HG02623 (cell line): Measurements from ENCODE around the gene RPUSD1.
A peak's percentile ranks its signal among the peaks of the same experiment; 100 is the strongest.

ENCODE experiments used
- ATAC-seq: cut with Tn5 transposase; IDR thresholded peaks from one replicate; pipeline ENCODE4 v1.9.1; 2021; ENCODE audit warnings: moderate library complexity; ENCODE audit not compliant: unreplicated experiment

Gene RPUSD1

DNA sequence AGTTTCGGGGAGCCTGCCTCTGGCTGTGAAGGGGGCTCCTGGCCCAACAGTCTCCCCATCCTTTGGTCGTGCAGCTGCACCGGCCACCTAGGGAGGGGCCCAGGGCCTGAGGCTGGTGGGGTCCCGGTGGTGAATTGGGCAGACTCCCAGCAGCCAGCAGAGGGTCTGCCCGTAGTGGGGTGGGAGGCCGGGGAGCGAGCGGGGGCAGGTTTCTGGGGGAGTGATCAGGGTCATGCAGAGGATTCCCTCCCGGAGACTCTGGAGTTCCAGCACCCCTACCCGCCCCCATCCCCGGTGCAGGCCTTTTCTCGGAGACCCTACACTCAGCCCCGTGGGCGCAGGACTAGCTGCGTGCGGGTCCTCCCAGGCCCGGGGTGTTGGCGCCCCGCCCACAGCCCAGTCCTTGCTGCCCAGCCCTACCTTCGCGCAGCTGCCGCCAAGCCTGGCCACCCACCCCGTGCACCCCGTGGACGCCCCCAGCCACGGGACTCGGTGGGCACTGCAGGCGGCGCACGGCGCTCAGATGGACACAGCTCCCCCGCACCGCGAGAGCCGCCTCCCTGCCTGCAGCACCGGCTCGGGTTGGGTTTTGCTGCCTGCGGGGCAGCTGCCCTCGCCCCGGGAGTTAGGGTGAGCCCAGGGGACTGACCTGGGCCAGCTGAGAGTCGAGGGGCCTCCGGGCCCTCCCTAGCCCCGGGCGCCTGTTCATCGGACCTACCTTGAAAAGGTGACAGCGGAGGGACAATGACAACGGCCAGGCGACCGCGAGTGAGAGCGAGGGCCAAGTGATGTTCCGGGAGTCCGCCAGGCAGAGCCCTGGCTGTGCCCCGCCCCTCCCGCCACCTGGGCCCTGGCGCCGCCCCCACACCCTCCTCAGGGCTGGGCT is 12.0 kb upstream of the RPUSD1 start, which contains the start of gene GNG13:
Gene GNG13, minus strand, starts transcription at position 787 of the 886 bp plus-strand sequence. CDS start 1,657 bp downstream, outside the sequence.
- ATAC-seq, result no peak

DNA sequence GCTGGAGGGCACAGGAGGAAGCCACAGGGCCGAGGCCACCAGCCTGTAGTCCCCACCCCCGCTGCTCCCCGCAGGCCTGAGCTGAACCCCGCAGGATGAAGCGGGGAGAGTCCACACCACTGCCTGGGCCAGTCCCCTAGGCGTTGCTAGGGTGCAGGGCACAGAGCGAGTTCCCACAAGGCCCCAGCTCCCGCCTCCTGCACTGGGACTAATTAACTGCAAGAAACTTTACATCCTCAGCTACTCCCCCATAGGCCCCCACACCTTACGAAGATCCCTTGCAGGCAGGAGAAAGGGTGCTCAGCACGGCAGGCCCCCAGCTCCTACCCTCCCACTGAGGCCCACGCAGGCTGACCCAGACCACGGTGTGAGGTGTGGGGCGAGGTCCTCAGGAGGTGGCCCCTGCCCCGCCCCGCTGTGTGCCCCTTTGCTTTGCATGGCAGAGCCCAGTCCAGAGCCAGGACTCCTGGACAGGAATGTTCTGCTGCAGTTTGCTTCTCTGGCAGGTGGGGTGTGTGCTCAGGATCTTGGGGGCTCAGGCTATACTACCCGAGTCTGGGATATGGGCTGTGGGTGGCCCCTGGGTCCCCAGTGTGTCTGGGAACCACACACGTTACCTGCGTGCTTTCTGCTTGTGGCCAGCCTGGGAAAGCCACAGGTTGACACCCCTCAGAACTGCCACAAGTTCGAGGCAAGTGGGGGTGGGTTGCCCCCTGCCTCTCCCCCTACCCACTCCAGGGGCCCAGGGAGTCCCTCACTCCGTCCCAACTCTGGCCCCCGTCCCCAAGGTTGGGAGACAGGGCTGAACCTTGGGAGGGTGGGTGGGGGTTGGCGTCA is 11.1 kb upstream of the RPUSD1 start:
- no peak for ATAC-seq

GRCh38 chr16:798666-799065 is 10.5 kb upstream of the RPUSD1 start:
- no peak for ATAC-seq

- ATAC-seq, result no peak
These were observed 9.5 kb upstream of the RPUSD1 start for GRCh38 chr16:797686-798085.

DNA sequence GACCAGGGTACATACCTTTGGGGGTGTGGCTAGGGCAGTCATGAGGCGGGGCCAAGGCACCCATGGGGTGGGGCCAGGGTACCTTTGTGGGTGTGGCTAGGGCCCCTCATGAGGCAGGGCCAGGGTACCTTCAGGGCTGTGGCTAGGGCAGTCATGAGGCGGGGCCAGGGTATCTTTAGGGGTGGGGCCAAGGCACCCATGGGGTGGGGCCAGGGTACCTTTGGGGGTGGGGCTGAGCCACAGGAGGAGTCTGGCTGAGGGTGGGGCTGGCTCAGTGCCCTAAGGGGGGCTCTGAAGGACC is 8.9 kb upstream of the RPUSD1 start:
- ATAC-seq, result no peak

DNA sequence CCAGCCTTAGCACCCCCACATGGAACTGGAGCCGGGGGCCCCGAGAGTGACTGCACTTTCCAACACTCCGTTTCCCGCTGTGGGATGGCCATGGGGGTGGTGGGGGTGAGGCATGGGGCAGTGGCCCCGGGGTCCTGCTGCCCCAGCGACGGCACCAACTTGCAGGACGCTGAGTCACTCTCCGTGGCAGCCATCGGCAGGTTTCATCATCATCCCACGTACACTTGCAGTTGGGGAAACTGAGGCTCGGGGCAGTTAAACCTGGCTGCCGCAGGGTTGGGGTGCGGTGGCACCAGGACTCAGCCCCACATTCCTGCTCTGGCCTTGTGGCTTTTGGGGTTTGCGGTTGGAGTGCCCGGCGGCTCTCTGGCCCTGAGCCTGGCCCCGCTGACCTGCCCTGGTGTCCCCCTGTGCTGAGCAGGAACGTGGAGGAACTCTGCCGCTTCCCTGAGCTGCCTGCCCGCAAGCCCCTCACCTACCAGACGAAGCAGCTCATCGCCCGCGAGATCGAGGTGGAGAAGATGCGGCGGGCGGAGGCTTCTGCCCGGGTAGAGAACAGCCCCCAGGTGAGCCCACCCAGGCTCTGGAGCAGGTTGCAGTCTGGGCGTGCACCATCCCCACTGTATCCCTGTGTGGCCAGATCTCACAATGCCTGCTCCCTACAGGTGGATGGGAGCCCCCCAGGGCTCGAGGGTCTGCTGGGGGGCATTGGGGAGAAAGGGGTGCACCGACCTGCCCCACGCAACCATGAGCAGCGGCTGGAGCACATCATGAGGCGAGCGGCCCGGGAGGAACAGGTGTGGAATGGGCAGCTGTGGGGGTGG is 8.3 kb upstream of the RPUSD1 start:
- ATAC-seq, result no peak

- ATAC-seq, result no peak
These were observed 7.5 kb upstream of the RPUSD1 start for GRCh38 chr16:795580-796229.

DNA sequence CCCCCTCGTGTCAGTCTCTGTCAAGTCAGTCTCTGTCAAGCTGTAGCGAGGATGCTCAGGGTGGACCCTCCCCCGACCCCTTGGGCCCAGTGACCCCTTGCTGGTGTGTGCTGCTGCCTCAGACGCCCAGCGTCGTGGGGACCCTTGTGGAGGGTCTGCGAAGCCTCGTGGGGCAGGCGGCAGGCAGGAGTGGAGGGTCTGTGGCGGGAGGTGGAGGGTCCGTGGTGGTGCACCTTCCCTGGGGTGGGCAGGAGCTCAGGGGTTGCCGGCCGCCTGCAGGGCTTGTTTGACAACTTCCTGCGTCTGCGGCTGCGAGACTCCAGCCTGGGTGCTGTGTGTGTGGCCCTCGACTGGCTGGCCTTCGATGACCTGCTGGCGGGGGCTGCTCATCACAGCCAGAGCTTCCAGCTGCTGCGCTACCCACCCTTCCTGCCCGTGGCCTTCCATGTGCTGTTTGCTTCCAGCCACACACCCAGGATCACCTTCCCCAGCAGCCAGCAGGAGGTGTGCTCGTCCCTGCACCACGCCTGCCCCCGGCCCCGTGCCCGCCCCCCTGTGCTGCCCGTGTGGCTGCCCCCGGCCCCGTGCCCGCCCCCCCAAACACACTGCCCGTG is 6.8 kb upstream of the RPUSD1 start:
- no peak for ATAC-seq

DNA sequence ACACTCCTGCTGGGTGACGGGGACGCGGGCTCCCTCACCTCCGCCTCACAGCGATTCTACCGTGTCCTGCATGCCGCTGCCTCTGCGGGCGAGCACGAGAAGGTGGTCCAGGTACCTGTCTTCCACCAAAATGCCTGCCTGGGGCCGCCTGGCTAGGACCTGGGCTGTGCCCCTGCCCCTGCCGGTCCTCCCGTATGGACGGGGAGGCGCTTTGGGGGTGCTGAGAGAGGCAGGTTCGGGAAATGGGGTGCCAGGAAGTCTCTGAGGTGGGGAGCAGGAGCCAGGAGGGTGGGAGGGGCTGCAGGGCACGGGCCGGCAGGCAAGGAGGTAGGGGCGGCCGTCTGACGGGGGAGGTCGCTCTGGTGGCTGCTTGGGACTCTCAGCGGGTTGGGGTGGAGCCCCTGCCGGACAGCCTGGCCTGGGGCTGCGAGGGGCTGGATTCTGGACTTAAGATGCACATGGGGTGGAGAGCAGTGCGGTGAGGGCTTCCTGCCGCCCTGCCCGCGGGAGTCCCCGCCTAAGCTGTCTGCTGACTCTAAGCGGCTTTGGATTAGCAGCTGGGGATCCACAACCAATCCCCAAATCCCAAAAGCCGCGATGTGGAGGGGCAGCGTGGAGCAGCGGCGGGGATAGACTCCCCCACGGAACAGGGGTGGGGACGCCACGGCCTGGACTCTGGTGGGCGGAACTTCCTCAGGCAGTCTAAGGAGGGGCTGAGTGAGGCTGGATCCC is 6.1 kb upstream of the RPUSD1 start:
- ATAC-seq, result no peak

DNA sequence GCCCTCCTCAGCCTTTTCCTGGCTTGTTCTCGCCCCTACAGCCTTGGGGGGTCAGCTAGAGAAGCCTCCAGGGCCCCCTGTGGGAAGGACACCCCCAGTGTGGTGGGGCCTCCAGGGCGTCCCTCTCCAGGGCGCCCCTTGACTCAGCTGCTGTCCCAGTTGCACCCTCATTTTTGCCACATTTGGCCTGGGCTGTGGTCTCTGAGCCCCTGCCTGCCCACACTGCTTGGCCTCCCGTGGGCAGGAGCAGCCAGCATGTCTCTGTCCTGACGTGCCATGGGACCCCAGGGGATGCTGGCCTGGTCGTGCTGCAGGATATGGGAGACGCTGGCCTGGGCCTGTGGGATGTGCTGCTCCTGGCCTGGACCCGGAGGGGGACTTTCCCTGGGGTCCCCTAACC is 5.2 kb upstream of the RPUSD1 start:
- no peak for ATAC-seq

GRCh38 chr16:792221-792995 is 4.2 kb upstream of the RPUSD1 start:
- ATAC-seq, result no peak

DNA sequence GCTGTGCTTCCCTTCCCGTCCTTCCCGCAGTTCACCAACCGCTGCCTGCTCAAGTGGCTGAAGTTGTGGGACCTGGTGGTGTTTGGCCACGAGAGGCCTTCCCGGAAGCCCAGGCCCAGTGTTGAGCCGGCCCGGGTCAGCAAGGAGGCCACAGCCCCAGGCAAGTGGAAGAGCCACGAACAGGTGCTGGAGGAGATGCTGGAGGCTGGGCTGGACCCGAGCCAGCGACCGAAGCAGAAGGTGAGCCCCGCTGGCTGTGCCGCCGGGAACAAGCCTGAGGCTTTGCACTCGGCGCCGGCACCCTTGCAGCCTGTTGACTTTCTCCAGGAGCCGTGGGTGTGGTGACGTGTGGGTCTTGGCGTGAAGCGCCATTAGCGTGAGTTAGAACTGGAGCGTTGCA is 3.0 kb upstream of the RPUSD1 start:
- no peak for ATAC-seq

- no peak for ATAC-seq
These were observed 1.9 kb upstream of the RPUSD1 start for GRCh38 chr16:790086-790485.

DNA sequence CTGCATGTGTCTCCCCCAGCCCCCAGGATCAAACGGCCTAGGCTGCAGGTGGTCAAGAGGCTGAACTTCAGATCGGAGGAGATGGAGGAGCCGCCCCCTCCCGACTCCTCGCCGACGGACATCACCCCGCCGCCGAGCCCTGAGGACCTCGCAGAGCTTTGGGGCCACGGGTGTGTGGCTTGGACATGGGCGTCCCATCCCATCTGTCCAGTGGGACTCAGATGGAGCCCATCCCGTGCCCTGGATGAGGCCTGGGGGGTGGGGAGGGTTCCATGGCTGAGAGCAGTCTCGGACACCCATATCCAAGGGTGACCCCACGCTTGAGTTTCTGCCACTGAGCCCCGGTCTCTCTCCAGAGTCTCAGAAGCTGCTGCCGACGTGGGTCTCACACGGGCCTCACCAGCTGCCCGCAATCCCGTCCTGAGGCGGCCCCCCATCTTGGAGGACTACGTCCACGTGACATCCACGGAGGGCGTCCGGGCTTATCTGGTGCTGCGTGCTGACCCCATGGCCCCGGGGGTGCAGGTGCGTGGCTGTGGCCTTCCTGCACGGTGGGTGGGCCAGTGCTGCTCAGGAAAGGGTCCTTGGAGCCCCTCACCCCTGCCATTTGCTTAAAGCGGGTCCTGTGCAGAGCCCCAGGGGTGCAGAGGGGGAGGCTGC is 1.1 kb upstream of the RPUSD1 start:
- no peak for ATAC-seq

DNA sequence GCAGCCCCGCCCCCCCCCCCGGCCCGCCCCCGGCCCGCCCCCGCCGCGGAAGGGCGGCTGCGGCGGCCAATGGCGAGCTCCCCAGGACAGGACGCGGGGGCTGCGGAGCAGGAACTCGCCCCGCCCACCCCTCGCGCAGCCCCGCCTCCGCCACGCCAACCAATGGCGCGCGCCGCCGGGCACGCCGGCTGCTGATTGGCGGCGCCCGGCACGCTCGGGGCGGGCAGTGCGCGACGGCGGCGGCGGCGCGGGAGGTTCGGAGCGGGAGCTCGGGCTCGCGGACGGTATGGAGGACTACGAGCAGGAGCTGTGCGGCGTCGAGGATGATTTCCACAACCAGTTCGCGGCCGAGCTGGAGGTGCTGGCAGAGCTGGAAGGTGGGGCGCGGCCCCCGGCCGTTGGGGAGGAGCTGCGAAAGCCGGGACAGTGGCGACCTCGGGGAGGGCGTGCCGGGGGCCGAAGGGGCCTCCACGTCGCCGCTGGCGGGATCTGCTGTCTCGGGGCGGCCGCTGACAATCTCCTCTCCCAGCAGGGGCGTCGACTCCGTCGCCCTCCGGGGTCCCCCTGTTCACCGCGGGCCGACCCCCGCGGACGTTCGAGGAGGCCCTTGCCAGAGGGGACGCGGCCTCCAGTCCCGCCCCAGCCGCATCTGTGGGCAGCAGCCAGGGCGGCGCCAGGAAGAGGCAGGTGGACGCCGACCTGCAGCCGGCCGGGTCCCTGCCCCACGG is 382 bp upstream of the RPUSD1 start, which contains the start of gene CHTF18:
Gene CHTF18, plus strand, starts transcription at position 222 of the 728 bp plus-strand sequence. Its CDS starts 65 bp downstream, at position 287.
- ATAC-seq, result peak; percentile 70

DNA sequence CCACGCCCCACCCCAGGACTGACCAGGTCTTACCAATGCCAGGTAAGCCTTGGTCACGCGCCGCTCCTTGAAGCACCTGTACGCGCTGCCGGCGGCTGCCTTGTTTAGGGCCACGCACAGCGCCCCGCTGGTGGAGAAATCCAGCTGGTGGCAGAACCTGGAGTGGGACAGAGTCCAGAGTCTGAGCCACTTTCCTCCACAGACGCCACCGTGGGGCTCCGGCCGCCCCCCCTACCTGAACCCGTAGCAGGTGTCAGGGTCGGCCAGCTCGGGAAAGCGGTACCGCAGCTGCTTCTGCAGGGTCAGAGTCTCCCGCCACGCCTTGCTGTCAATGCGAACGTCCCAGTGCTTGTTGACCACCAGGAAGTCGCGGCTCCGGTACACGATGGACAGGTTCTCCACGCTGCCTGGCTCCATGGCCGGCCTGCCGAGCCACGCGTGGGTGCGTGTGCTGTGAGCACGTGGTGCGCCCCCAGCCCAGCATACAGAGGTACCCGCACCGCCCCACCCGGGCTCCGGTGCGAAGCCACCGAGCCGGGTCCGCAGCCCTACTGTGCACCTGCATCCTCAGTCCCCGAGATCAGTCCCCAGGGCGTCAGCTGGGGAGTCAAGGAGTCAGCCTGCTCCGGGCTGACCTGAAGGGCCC is 737 bp downstream of the RPUSD1 start:
- no peak for ATAC-seq
